Measurements from ENCODE around the gene CASP9. TPM values are rescaled to one million over a fixed set of nuclear protein-coding genes. Genes with fewer than 3 reads are reported as not detected.

CASP9 gene
- total and polyA plus RNA-seq, 3 donors from 2014 or later: 33.8 to 48.5 (median 34.8) TPM

DNA sequence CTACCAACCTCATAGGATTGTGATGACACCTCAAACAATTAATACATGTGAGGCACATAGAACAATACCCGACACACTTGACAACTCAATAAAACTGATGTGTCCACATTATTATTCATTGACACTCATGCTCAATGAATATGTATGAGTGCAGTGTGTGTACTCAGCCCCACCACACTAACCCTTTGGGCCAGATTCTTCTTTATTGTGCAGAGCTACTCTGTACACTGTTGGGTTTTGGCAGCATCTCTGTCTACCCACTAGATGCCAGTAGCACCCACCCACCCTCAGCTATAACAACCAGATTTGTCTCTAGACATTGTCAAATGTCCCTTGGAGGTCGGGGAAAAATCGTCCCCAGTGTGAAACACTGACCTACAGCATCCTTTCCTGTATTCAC lies 10.1 kb downstream of the CASP9 start:
- no peaks in the 10 kb centered on the region for H3K9me3 ChIP-seq
- DNase-seq: no peak
- WGBS, 2 donors: 82 to 94% methylated on average over 3 of the region's 3 CpGs
- H3K36me3 ChIP-seq (ENCODE audit: low read depth, missing control alignments): no peaks in the 10 kb centered on the region
- no peak overlapping the region for H3K27ac ChIP-seq
- H3K27me3 ChIP-seq: no peaks in the 10 kb centered on the region
- H3K4me3 ChIP-seq: no peak overlapping the region
- H3K4me1 ChIP-seq: no peaks in the 10 kb centered on the region
- TF ChIP-seq POLR2A (IDR thresholded peaks at IDR 0.05): no peak
- TF ChIP-seq, protein P1, sequence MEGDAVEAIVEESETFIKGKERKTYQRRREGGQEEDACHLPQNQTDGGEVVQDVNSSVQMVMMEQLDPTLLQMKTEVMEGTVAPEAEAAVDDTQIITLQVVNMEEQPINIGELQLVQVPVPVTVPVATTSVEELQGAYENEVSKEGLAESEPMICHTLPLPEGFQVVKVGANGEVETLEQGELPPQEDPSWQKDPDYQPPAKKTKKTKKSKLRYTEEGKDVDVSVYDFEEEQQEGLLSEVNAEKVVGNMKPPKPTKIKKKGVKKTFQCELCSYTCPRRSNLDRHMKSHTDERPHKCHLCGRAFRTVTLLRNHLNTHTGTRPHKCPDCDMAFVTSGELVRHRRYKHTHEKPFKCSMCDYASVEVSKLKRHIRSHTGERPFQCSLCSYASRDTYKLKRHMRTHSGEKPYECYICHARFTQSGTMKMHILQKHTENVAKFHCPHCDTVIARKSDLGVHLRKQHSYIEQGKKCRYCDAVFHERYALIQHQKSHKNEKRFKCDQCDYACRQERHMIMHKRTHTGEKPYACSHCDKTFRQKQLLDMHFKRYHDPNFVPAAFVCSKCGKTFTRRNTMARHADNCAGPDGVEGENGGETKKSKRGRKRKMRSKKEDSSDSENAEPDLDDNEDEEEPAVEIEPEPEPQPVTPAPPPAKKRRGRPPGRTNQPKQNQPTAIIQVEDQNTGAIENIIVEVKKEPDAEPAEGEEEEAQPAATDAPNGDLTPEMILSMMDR (IDR thresholded peaks at IDR 0.05): no peak
- intact Hi-C loops (cut with DNase I; ENCODE audit: low total_unique reads): no loop called here

DNA sequence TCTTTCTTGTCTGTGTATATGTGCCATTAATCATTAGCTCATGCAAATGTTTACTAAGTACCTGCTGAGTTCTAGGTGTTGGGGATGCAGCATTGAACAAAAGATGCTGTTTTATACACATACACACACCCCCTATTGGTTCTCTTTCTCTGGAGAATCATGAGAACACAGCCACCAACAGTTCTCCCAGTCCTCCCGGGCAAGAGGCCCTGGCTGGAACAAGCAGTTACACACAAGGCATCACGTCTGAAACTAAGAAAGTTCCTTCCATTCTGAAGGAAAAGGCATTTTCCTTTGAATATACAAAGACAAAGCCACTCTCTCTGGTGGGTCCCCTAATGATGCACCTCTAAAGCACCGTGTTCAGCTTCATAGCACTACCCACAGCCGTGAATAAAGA lies 10.8 kb downstream of the CASP9 start:
- Histone ChIP-seq H3K9me3 (no peaks in the 10 kb centered on the region), H3K4me1 (no peaks in the 10 kb centered on the region), H3K27me3 (no peaks in the 10 kb centered on the region), H3K4me3 (no peak overlapping the region), H3K27ac (no peak overlapping the region), H3K36me3 (ENCODE audit: low read depth, missing control alignments) (no peaks in the 10 kb centered on the region)
- no peak for DNase-seq
- 76 to 81% methylated on average over 4 of the region's 4 CpGs for WGBS, 2 donors
- intact Hi-C loops (cut with DNase I; ENCODE audit: low total_unique reads): no loop called here
- TF ChIP-seq, protein P1 (IDR thresholded peaks at IDR 0.05): no peak
- no peak for TF ChIP-seq POLR2A (IDR thresholded peaks at IDR 0.05)

DNA sequence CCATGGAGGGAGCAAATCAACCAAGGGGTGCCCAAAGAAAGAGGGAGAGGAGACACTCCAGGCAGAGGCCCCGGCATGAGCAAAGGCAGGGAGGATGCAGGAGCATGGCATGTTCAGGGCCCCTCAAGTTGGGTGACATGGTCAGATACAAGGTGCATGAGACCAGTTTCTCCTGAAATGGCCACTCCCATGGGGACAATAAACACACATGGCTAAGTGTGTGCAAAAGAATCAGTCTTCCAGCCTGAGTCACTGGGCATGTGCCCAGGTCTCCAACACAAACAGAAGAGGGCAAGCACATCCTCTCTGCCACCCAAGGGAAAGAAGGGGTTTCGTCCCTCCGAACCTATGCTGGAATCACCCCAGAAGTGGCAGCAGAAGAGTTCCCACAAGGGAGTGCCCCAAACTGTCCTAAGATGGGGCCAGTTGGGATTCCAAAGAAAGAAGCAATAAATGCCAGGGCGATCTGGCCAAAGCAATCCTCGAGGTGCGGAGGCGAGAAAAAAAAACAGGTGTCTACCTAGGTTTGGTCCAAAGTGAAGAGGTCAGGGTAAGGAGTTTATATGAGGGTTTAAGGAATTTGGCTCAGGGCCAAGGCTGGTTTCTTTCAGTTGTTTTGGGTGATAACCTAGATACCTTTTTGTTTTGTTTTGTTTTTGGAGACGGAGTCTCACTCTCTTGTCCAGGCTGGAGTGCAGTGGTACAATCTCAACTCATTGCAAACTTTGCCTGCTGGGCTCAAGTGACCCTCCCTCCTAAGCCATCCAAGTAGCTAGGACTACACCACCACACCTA lies 13.2 kb downstream of the CASP9 start:
- Histone ChIP-seq H3K4me3 (no peak overlapping the region), H3K4me1 (no peaks in the 10 kb centered on the region), H3K27me3 (no peaks in the 10 kb centered on the region), H3K36me3 (ENCODE audit: low read depth, missing control alignments) (no peaks in the 10 kb centered on the region), H3K9me3 (no peaks in the 10 kb centered on the region), H3K27ac (no peak overlapping the region)
- intact Hi-C loops (cut with DNase I; ENCODE audit: low total_unique reads): no loop called here
- 90 to 94% methylated on average over 8 of the region's 8 CpGs for WGBS, 2 donors
- DNase-seq: no peak
- TF ChIP-seq, protein P1 (IDR thresholded peaks at IDR 0.05): no peak

DNA sequence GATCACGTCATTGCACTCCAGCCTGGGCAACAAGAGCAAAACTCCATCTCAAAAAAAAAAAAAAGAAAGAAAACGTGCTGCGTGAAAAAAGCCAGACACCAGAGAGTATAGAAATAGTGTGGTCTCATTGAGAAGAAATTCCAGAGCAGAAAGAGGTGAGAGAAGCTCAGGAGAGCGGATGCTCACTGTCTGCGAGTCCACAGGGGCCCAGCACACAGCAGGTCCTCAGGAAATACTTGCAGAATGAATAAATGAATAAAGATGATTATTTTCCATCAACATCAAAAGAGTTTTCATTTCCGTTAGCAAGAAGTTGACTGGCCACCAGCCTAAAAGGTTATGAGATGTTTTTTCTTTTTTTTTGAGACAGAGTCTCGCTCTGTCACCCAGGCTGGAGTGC lies 14.4 kb downstream of the CASP9 start:
- no peak overlapping the region for H3K27ac ChIP-seq
- no peak for DNase-seq
- no peaks in the 10 kb centered on the region for H3K27me3 ChIP-seq
- no peak overlapping the region for H3K4me3 ChIP-seq
- H3K36me3 ChIP-seq (ENCODE audit: low read depth, missing control alignments): no peaks in the 10 kb centered on the region
- WGBS, 2 donors: 88 to 89% methylated on average over 7 of the region's 7 CpGs
- H3K9me3 ChIP-seq: no peaks in the 10 kb centered on the region
- intact Hi-C loops (cut with DNase I; ENCODE audit: low total_unique reads): no loop called here
- TF ChIP-seq, protein P1 (IDR thresholded peaks at IDR 0.05): no peak
- no peak for TF ChIP-seq POLR2A (IDR thresholded peaks at IDR 0.05)
- no peaks in the 10 kb centered on the region for H3K4me1 ChIP-seq

Data from testis (tissue), 3 donors.